GM23248 (cell line): ENCODE results near the gene CHST8.

ENCODE experiments used
- EZH2 ChIP-seq: fragments of 200-600 bp; sonication (generic); IDR thresholded peaks from 2 replicates; pipeline ENCODE4 v1.6.1; 2018; ENCODE audit warnings: antibody characterized with exemption, mild to moderate bottlenecking; ENCODE audit not compliant: insufficient read depth, poor library complexity, severe bottlenecking
- EZH2phosphoT487 ChIP-seq: fragments of 200-600 bp; sonication (generic); IDR thresholded peaks from 2 replicates; pipeline ENCODE4 v1.6.1; 2018; ENCODE audit warnings: antibody characterized with exemption, moderate library complexity, mild to moderate bottlenecking, low read depth; ENCODE audit not compliant: insufficient read depth

DNA sequence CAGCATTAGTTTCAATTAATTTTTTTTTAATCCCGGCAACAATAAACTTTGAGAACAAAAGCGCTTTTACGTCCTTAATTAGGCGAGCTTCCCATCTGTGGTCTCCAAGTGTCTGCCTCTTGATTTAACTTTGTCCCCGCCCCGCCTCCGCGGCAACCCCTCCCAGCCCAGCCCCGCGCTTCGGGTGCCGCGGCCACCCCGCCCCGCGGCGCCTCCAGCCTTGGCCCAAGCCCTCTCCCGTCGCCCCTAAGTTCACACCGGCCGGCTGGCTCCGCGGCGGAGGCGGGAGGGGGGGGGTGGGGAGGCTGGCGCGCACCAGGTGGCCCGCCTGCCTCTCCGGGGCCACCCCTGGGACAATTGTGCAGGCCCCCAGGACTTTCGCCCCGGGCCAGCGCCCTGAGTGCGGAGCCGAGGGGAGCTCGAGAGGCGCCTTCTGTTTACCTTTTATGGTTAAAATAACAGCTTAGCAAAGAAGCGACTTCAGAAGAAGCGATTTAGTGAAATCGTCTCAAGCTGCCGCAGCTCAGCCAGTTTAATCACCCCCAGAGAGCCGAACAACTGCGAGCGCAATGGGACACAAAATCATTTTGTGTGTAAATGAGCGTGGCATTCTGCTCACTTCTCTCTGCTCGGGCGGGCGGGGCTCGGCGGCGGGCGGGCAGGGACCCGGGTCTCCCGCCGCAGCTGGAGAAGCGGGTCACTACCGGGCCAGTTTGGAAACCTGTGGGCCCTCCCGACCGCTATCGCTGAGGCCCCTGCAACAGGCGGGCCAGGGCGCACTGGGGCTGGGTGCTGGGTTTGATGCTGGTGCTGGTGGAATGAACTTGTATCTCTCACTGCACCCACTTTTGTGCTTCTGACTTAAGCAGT lies 176.3 kb downstream of the CHST8 start:
- TF ChIP-seq EZH2 (no peak), EZH2phosphoT487 (no peak)
